Raji (cell line): ENCODE data around the gene FGD2.

Experiments used
- POLR2A ChIP-seq: IDR thresholded peaks from 2 replicates; pipeline ENCODE4 v1.6.1; 2011; ENCODE audit warnings: low read depth, low read length, control low read depth; ENCODE audit not compliant: insufficient read depth

FGD2 gene

DNA sequence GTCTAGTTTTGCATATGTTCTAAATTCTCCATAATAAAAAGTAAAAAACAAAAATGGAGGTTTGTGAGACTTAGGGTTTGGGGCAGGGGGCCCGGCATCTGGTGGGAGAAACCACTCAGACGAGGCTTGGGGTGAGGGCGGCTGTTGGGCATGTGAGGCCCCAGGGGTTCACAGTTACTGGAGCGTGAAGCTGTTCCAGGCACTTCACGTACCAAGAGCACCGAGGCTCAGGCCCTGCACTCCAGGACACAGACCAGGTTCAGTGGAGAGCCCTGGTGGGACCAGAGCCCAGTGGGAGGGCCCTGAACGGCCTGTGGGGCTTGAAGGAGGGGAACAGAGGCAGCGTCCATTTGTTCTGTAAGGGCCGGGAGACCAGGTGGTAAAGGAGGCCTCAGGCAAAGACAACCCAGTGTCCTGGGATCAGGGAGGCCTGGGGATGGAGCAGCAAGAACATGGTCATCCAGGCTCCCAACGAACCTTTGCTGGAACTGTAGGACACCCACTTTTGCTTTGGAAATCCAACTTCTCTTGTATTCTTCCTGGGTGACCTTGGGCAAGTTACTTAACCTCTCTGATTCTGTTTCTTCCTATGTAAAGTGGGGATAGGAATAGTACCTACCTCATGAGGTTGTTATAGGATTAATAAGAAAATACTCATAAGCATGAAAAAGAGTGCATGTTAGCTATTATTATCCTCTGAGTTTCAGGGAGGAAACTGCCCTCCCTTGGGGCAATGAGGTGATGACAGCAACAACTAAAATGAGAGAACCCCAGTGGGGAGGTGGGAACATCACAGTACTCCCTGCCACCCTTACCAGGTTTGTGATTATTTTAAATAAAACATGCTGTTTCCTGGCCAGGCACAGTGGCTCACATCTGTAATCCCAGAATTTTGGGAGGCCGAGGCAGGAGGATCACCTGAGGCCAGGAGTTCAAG lies 1.1 kb upstream of the FGD2 start:
- no peak for TF ChIP-seq POLR2A

DNA sequence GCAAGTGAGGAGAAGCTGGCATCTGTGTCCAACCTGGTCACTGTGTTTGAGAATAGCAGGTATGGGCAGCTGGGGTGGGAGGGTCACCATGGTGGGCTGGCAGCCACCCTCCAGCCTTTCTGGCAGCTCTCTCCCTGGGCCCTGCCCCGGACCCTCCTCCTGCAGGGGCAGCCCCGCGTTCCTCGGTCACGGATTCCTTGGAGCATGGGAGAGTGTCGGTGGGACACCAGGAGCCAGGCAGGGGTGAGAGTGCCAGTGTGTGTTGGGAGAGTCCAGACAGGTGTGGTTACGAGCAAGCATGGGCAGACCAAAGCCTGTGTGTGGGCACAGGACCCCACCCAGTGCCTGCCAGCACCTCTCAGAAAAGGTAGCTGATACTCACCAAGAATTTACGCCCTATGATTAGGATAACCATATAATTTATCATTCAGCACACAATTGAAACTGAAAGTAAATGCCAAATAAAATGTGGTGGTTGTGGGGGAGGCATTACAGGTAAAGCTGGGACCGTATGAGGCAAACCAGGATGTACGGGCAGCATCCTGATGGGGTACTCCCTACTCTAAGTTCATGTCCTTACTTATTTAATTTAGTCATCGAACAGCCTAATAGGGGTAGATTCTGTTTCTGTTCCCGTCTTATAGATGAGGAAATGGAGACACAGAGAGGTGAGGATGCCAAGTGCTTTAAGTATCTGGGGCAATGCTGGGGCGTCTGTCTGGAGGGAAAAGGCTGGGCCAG lies 542 bp downstream of the FGD2 start:
- TF ChIP-seq POLR2A, result no peak

DNA sequence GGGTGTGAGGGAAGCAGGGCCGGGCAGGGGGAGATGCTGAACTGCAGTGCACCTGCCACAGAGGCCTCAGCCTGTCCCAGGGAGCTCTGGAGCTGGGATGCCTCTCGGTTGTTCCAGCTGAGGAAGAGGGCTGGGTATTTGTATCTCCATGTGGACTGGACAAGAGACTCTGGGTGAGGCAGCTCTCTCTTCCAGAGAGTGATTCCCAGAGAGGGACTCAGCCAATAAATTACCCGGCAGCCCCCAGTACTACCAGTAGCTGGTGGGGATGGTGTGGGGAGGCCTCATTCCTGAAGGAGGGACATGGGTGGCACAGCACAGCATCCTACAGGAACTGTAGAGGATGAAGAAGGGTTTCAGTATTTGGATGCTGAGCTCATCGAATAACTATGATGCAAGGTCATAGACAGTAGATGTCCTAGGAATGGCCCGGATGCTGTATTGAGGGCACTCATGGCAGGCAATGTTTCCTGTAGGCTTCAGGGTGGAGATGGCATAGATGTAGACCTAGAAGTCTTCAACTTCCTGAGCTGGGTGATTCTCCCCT lies 1.4 kb downstream of the FGD2 start:
- TF ChIP-seq POLR2A, result no peak

DNA sequence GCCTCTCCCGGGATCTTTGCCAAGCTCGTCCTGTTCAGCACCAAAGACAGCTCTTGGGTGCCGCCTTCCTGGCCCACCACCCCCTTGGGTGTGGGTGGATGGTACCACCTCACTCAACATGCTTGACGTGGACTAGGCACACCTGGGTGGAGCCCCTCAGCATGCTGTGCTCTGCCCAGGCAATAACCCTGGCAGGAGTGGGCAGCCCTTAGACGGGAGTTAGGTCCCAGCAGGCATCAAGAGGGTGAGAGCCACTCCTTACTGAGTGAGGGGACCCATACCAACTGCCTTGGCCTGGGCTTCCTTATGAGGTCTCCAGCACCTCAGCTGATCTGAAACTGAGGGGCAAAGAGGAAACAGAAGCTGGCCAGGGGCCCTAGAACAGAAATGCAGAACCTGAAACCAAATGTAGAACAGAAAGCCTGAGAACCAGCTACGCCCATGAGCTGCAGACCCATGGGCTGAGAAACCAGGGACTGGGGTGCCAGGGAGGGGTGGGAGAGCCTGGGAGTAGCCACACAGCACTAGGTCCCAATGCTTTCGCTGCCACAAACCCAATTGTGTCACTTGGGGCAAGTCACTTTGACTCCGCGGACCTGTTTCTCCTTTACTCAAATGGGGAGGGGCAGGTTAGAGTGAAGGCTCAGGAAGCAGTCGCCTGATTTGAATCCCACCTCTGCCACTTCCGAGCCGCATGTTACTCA lies 2.0 kb downstream of the FGD2 start:
- no peak for TF ChIP-seq POLR2A

DNA sequence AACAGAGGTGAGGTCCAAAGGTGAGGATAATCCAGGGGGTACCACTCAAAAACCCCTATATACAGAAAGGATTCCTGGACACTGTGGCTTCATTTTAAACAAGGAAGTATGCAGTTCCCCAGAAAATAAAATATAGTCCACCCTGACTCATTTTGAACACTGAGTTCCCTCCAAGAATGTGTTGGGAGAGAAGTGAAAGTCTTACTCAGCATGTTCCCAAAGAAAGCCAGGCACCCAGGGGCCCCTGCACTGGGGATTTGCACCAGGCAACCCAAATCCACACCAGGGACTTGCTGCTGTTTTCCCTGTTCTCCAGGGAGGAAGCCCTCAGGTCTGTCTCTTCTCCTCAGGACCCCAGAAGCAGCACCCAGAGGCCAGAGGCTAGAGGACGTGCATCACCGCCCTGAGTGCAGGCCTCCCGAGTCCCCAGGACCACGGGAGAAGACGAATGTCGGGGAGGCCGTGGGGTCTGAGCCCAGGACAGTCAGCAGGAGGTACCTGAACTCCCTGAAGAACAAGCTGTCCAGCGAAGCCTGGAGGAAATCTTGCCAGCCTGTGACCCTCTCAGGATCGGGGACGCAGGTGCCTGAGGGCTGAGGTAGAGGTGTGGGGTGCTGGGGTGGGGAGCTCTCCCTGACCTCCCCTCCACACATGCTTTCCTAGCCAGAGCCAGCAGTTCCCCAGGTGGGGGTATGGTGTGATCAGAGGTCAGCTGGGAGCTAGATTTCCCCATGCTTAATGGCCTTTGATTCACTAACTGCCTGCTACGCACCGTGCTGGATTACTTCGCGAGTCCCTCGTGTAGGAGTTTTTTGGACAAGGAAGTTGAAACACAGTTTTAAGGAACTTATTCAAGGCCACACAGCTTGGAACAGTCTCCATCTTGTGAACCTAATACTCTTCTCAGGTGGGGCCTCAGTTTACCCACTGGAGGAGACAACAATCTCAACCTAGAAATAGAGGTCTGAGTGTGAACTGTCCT lies 3.3 kb downstream of the FGD2 start:
- no peak for TF ChIP-seq POLR2A

DNA sequence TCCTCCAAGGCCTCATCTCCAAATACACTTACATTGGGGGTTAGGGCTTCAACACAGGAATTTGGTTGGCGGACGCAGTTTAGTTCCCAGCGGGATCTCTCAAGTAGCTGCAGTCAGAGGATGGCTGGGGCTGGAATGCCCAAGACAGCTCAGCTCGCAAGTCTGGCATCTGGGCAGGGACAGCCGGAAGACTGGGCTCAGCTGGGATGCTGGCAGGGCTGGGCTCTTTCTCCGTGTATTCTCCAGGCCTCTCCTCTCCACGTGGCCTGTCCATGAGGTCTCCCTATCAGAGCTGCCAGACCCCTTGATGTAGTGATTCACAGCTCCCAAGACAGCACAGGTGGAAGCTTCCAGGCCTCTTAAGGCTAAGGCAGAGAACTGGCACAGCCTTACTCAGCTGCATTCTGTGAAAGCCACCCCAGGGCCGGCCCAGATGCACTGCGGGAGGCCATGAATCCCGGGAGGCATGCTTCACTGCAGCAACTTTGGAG lies 5.0 kb downstream of the FGD2 start:
- TF ChIP-seq POLR2A, result no peak

DNA sequence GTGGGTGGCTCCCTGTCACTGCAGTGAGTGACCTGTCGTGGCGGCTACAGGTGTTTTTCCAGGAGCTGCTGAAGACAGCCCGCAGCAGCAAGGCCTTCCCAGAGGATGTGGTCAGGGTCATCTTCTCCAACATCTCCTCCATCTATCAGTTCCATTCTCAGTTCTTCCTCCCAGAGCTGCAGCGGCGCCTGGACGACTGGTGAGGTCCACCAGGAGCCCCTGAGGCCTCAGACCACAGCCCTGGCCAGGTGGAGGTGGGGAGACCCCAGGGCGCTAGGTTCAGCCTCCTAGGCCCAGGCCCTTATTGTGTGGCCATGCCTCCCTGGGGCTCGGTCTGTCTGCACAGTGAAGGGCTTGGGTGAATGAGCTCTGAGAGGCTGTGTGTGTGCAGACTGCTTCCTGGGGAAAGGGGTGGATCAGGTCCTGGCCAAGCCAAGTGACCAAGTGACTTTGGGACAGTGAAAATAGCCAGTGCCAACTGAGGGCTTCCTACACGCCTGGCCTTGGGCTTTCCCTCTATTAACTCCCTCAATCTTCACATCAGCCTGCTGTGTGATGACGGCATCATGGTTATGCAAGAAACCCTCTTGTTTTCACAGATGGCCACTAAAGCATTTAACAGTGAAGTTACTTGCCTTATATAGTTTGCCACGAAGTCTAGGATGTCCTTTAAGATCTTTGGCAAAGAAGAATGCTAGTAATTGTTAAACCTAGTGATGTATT lies 6.4 kb downstream of the FGD2 start:
- no peak for TF ChIP-seq POLR2A

DNA sequence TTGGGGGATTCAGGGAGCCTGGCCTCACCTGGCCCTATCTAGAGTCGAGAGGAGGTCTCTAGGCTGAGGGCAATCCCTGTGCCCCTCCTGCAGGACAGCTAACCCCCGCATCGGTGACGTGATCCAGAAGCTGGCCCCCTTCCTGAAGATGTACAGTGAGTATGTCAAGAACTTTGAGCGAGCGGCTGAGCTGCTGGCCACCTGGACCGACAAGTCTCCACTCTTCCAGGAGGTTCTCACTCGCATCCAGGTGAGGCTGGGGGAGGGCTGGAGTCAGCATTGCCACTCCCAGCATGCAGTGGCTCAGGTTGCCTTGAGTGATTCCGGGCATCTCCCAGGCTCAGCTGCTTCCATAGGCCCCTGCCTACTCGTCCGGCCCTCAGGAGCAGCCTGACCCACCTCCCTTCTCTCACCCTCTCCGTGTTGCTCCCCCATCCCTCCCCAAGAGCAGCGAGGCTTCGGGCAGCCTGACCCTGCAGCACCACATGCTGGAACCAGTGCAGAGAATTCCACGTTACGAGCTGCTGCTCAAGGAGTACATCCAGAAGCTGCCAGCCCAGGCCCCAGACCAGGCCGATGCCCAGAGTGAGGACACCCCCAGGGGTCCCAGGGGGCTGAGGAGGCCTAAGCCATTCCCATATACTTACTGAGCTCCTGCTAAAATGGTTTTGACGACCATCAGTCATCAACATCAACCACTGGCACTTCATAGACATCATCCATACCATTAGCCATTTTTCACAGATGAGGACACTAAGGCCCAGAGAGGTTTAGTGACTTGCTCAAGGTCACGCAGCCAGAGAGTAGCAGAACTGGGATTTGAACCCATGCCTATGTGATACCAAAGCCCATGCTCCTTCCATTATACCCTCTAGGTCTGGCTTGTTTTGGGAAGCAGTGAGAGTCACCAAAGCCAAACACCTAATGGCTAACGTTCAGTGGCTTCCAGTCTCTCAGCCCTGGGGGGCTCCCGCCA lies 8.3 kb downstream of the FGD2 start:
- TF ChIP-seq POLR2A, result no peak

DNA sequence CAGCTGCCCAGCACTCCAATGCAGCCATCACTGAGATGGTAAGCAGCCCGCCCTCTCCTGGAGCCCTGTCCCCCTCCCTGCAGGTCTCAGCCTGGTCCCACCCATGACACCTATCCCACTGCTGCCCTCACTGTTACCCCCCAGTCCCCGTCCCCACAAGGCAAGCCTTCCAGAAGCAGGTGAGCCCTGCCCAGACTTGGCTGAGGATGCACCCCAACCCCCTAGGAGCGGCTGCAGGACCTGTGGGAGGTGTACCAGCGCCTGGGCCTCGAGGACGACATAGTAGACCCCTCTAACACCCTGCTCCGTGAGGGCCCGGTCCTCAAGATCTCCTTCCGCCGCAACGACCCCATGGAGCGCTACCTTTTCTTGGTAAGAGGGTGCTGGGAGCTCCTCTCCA lies 9.2 kb downstream of the FGD2 start:
- no peak for TF ChIP-seq POLR2A

DNA sequence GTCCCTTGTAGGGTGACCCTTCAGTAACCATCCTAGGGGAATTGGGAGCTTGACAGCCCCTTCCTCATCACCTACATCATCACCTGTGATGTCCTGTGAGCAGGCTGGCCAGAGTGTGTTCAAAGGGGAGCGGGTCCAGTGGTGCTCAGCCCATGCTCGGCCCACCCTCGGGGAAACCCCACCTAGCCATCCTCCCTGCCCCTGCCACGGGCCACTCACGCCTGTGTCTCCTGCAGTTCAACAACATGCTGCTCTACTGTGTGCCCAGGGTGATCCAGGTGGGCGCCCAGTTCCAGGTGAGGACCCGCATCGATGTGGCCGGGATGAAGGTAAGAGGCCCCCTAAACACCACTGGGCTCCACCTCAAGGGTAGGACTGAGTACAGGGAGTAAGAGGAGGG lies 10.1 kb downstream of the FGD2 start:
- no peak for TF ChIP-seq POLR2A

DNA sequence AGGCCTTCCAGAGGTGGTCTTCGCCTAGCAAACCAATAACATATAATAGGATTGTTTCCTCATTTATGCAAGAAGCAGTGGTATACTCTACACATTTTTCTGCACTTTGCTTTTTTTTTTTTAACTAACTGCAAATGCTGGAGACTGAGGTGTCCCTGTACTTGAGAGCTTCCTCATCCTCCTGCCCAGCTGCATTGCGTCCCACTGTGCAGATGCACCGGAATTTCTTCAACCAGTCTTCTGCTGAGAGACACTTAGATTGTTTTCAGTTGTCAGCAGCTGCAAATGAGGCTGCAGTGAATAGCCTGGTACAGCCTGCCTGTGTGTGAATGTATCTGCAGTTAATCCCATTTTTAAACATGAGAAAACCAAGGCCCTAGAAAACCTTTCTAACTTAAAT lies 11.5 kb downstream of the FGD2 start:
- no peak for TF ChIP-seq POLR2A

DNA sequence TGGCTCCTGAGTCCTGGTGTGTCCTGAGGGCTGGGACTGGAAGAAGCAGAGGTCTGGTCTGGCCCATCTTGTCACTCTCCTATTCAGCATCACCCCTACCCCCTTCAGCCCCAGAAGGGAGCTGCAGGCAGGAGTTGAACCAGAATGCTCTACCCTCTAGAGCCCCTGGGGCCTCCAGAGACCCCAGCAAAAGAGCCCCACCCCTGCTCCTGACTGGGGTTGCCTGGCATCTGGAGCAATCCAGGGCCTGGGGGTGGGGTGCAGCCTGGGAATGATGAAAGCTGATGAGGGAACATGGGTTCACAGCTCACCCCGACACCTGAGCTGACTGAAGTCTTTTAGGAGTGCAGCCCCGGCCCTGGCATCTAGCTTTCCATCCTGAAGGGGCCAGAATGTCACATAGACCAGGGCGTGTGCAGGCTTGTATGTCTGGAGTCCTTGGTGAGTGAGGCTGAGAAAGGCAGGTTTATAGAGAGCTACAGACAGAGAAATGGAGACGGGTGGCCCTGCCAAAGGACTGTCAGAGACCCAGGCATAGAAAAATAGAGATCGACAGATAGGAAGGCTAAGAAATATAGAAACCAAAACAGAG lies 12.2 kb downstream of the FGD2 start:
- TF ChIP-seq POLR2A, result no peak
